Smooth muscle cell of the brain vasculature (primary cell): ENCODE data around the gene SELENON.

Experiments used
- DNase-seq: peaks from one replicate; pipeline ENCODE4 v3.0.0-alpha.2; 2012; ENCODE audit warnings: low read depth, low spot score

Gene SELENON

GRCh38 chr1:25794325-25794724, 5.7 kb upstream of the SELENON start:
- no peak for DNase-seq

- DNase-seq: no peak
Measured at GRCh38 chr1:25795211-25795610, 4.8 kb upstream of the SELENON start.

- DNase-seq: no peak
Measured at GRCh38 chr1:25795946-25796810, 3.8 kb upstream of the SELENON start.

- peak; percentile 58 for DNase-seq
Measured at GRCh38 chr1:25796811-25797458, 3.1 kb upstream of the SELENON start.

GRCh38 chr1:25797939-25798338, 2.1 kb upstream of the SELENON start:
- no peak for DNase-seq

GRCh38 chr1:25798666-25799351, 1.2 kb upstream of the SELENON start:
- no peak for DNase-seq

GRCh38 chr1:25799352-25799934, 550 bp upstream of the SELENON start:
- no peak for DNase-seq

GRCh38 chr1:25800703-25801377, 847 bp downstream of the SELENON start:
- no peak for DNase-seq

- DNase-seq: no peak
Measured at GRCh38 chr1:25802915-25803314, 2.9 kb downstream of the SELENON start.

- DNase-seq: no peak
Measured at GRCh38 chr1:25803368-25803767, 3.4 kb downstream of the SELENON start.

- no peak for DNase-seq
Measured at GRCh38 chr1:25804244-25804963, 4.4 kb downstream of the SELENON start.

- DNase-seq: no peak
Measured at GRCh38 chr1:25804964-25805862, 5.2 kb downstream of the SELENON start.

GRCh38 chr1:25805863-25806225, 5.9 kb downstream of the SELENON start:
- no peak for DNase-seq

GRCh38 chr1:25806418-25806817, 6.4 kb downstream of the SELENON start:
- DNase-seq: no peak

GRCh38 chr1:25807480-25808390, 7.7 kb downstream of the SELENON start:
- no peak for DNase-seq

GRCh38 chr1:25808481-25809244, 8.7 kb downstream of the SELENON start:
- DNase-seq: no peak

- no peak for DNase-seq
Measured at GRCh38 chr1:25809283-25809926, 9.4 kb downstream of the SELENON start.

GRCh38 chr1:25809929-25810328, 9.9 kb downstream of the SELENON start:
- DNase-seq: no peak
